NCI-H1436 (cell line): ENCODE results near the gene SCARB2.

ENCODE experiments used
- DNase-seq: peaks from one replicate; lab custom pipeline; 2025; lab: John Stamatoyannopoulos, UW

SCARB2 gene

GRCh38 chr4:76198411-76199237 lies 15.0 kb downstream of the SCARB2 start:
- DNase-seq = peak; percentile 31

- peak; percentile 40 for DNase-seq
Measured at GRCh38 chr4:76197971-76198410, 15.6 kb downstream of the SCARB2 start.

GRCh38 chr4:76197031-76197743 lies 16.4 kb downstream of the SCARB2 start:
- DNase-seq = no peak

GRCh38 chr4:76196376-76196775 lies 17.2 kb downstream of the SCARB2 start:
- DNase-seq = no peak

GRCh38 chr4:76195326-76195725 lies 18.3 kb downstream of the SCARB2 start:
- no peak for DNase-seq

GRCh38 chr4:76194325-76194724 lies 19.3 kb downstream of the SCARB2 start:
- DNase-seq = no peak

- no peak for DNase-seq
Measured at GRCh38 chr4:76192236-76192635, 21.4 kb downstream of the SCARB2 start.

DNA sequence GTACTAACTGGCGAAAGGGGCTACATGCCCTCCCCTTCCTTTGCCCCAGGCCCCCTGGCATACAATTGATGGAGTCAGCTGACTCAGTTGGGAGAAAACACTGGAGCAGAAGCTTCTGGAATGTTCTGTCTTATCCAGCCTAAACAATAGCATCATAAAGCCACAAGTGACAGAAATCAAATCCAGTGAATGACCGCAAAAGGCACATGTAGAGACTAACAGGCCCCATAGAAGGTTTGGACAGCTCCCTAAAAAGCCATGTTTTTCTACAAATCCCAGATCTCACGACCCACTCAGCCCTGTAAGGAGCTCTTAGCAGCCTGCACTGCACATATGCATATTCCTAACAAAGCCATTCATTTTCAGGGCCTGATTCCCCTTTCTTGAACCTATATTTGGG lies 25.1 kb downstream of the SCARB2 start:
- DNase-seq = no peak

DNA sequence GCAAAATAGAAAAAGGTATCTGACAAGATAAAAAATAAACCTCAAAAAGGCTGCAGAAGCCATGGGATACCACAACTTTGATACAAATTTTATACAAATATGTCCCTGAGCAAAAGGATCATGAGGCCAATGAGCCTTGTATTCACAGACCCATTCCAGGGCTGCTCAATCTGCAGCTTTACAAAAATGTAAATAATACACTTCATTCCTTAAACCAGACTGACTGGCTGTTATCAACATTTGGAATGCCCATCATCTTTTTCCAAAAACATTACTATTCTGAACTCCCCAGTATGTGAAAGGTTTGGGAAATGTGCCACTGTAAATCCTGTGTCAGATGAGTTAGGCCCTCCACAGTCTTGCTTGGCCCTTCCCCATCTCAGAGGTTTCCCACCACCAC lies 25.5 kb downstream of the SCARB2 start:
- no peak for DNase-seq

DNA sequence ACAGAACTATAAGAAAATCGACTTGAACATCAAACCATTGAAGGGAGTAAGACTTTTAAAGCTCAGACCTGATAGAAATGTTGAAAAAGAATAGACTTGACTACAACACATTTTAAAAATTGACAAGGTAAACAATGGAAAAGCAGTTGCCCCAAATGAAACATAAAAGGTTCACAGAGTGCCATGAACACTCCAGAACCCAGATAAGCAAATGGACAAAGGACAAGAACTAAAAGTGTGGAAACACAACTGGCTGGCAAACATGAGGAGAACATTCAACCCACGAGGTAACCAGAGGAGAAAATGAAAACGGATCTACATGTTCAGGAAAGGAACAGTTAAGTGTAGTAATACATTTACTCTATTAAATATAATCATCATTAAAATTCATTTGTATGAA lies 26.5 kb downstream of the SCARB2 start:
- no peak for DNase-seq

DNA sequence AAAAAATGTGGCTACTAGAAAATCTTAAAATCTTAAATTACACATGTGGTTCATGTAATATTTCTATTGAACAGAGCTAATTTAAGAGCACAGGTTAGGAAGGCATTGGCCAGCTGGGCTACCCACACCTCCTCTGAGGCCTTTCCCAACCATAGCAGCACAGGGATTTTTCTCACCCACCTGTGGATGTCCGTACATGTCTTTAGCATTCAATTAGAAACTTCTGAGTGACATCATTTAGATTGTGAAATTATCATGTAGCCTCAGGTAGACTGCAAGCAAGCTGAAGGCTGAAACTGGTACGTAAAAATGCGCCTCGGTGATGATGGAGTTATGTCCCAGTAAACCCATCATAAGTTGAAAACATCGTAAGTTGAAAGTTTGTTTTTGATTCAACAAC lies 31.2 kb downstream of the SCARB2 start:
- DNase-seq = no peak

DNA sequence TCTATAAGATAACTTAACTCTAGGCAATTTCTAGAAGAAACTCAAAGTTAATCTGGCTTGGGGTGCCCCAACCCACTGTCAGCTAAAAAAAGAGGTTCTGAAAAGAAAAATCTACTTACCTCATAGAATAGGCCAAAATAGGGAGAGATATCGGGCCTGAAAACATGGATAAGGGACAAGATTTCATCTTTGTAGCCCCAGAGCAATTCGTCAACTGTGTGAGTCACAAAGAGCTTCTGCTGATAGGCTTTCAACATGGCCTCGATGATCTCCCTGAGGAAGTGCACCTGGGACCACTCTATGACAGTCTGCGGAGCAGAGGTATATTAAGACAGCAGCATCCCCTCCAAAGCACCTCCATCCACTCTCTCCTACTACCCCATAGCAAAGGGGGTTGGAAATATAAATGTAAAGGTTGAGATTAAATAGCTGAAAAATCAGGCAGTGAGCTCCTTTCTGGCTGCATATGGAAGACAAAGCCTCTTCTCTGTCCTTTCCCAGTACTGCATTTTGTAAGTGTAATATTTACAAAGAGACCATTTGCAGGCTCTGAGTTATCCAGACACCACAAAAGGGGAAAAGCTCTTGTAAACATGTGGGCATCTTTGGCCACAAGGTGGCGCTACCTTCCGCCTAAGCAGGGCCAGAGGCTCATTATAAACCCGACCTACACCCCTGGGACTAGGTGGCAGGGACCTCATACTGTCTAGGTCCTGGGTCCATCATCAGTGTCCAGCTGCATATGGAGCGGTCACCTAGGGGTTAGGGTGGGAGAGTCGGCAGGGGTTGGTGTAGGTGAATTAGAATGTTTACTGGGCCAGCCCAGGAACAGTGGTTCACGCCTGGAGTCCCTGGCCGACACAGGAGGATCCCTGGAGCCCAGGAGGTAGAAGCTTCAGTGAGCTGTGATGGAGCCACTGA lies 34.0 kb downstream of the SCARB2 start:
- DNase-seq = peak; percentile 70

GRCh38 chr4:76178296-76178695 lies 35.3 kb downstream of the SCARB2 start:
- DNase-seq = no peak

GRCh38 chr4:76177709-76178108 lies 35.9 kb downstream of the SCARB2 start:
- no peak for DNase-seq

GRCh38 chr4:76175336-76175735 lies 38.3 kb downstream of the SCARB2 start:
- DNase-seq = no peak

DNA sequence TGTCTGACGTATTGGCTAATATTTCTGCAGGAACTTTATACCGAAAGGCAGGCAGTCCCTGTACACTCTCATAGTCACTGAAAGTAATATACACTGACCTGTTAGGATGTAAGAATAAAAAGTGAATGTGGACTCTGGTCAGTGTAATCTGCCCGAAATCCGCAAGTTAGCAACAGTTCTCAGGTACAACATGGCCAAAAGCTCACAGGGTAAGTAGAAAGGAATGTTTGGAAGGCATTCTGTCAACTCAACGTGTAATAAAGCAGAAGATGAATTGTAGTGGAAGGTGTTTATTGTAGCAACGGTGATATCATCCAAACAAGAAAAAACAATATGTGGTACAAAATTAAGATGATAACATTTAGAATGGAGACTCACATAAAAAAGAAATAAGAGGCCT lies 39.4 kb downstream of the SCARB2 start:
- DNase-seq = no peak

DNA sequence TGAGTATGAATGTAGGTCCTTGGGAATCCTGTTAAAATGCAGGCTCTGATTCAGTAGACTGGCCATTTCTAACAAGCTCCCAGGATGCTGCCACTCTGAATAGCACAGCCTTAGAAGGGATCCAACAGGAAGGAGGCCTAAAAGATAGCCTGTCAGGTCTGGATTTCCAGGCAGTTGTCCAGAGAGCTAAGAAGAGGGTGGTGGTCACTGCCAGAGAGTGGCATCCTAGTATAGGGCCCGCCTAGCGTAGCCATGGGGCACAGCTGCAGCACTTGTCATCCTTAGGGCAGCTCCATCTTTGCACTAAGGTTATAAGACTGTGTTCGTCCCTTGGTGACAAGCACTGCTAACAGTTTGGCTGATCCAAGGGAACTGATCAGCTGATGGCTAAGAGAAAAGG lies 44.9 kb downstream of the SCARB2 start:
- DNase-seq = no peak

DNA sequence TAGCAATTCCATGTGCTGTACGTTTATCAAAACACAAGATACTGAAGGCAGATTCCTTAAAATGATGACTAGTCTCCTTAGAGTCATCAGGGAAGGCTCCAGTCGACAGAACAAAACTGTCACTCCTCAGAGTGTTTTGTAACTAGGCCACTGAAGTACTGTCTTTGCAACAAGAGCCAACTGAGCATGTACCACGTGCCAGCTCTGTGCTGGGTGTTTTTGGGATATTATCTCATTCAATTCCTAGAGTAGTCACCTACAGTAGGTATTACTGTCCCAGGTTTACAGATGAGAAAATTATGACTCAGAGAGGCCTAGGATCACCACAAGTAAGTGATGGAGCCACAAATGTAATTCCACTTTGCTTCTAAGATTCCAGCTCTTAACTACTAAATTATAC lies 47.1 kb downstream of the SCARB2 start:
- no peak for DNase-seq

GRCh38 chr4:76160355-76160754 lies 53.3 kb downstream of the SCARB2 start:
- DNase-seq = no peak

GRCh38 chr4:76156635-76157034 lies 57.0 kb downstream of the SCARB2 start:
- DNase-seq = no peak

DNA sequence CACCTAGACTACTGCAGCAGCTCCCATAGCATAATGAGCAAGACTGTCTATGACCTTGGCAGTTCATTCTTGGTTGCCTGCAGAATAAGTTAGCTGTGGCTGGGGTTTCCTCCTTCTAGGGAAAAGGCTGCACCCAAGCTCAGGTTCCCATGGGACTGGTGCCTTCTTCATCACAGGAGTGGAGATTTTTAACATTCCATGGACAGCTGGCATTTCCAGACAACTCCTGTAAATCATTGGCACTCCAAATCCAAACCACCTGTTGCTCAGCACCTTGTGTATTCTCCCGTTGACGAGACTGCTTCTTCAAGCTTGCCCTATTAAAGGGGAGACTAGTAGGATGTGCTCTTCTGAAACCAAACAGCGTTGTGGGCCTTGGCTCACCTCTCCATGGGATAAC lies 57.6 kb downstream of the SCARB2 start:
- no peak for DNase-seq

DNA sequence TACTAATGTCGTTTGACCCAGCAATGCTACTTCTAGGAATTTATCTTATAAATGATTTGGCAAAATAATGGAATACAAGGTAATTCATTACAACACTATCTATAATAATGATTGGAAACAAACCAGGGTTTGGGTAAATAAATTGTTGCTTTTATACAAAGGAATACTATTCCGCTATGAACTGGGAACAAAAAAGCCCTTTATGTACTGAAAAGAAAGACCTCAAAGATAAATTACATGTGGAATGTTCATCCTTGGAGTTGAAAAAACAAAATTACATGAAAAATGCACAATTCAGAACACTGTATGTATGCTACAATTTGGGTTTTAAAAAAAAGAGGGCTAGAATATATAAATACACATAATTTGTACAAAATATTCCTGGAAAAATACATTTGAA lies 60.3 kb downstream of the SCARB2 start:
- DNase-seq = no peak
